Measurements from ENCODE around the gene FOXP1.
A peak's percentile ranks its signal among the peaks of the same experiment; 100 is the strongest.

FOXP1 gene

GRCh38 chr3:71591101-71591500 lies 7.6 kb upstream of the FOXP1 start:
- no peak overlapping the region for H3K4me3 ChIP-seq (ENCODE audit: low read length)
- DNase-seq (ENCODE audit: low read depth, low spot score), result no peak

- DNase-seq (ENCODE audit: low read depth, low spot score), result no peak
Measured at GRCh38 chr3:71589132-71589531, 5.6 kb upstream of the FOXP1 start.

GRCh38 chr3:71587958-71588357 lies 4.4 kb upstream of the FOXP1 start:
- no peak overlapping the region for H3K4me3 ChIP-seq (ENCODE audit: low read length)
- DNase-seq (ENCODE audit: low read depth, low spot score), result no peak

More at GRCh38 chr3:71589132-71589531, 5.6 kb upstream of the FOXP1 start:
- H3K4me3 ChIP-seq (ENCODE audit: low read length), result no peak overlapping the region

GRCh38 chr3:71586810-71587242 lies 3.3 kb upstream of the FOXP1 start:
- no peak overlapping the region for H3K4me3 ChIP-seq (ENCODE audit: low read length)
- DNase-seq (ENCODE audit: low read depth, low spot score), result no peak

- peak; percentile 42 for DNase-seq (ENCODE audit: low read depth, low spot score)
- no peak overlapping the region for H3K4me3 ChIP-seq (ENCODE audit: low read length)
Measured at GRCh38 chr3:71585887-71586809, 2.6 kb upstream of the FOXP1 start.

- H3K4me3 ChIP-seq (ENCODE audit: low read length), result no peak overlapping the region
- DNase-seq (ENCODE audit: low read depth, low spot score), result no peak
Measured at GRCh38 chr3:71585131-71585530, 1.6 kb upstream of the FOXP1 start.

- peak overlapping the region; percentile 73 for H3K4me3 ChIP-seq (ENCODE audit: low read length)
- peak; percentile 39 for DNase-seq (ENCODE audit: low read depth, low spot score)
Measured at GRCh38 chr3:71584394-71585011, 975 bp upstream of the FOXP1 start.

- peak overlapping the region; percentile 73 for H3K4me3 ChIP-seq (ENCODE audit: low read length)
- peak; percentile 28 for DNase-seq (ENCODE audit: low read depth, low spot score)
Measured at GRCh38 chr3:71582612-71583565, 639 bp downstream of the FOXP1 start.

GRCh38 chr3:71582036-71582611 lies 1.4 kb downstream of the FOXP1 start:
- DNase-seq (ENCODE audit: low read depth, low spot score), result no peak
- peak overlapping the region; percentile 73 for H3K4me3 ChIP-seq (ENCODE audit: low read length)

- peak overlapping the region; percentile 73 for H3K4me3 ChIP-seq (ENCODE audit: low read length)
- no peak for DNase-seq (ENCODE audit: low read depth, low spot score)
Measured at GRCh38 chr3:71581457-71582035, 2.0 kb downstream of the FOXP1 start.

- no peak for DNase-seq (ENCODE audit: low read depth, low spot score)
Measured at GRCh38 chr3:71580636-71581456, 2.7 kb downstream of the FOXP1 start.

GRCh38 chr3:71579935-71580406 lies 3.6 kb downstream of the FOXP1 start:
- H3K4me3 ChIP-seq (ENCODE audit: low read length), result no peak overlapping the region
- no peak for DNase-seq (ENCODE audit: low read depth, low spot score)

More at GRCh38 chr3:71580636-71581456, 2.7 kb downstream of the FOXP1 start:
- H3K4me3 ChIP-seq (ENCODE audit: low read length), result no peak overlapping the region

- DNase-seq (ENCODE audit: low read depth, low spot score), result no peak
- H3K4me3 ChIP-seq (ENCODE audit: low read length), result no peak overlapping the region
Measured at GRCh38 chr3:71579326-71579934, 4.1 kb downstream of the FOXP1 start.

- no peak overlapping the region for H3K4me3 ChIP-seq (ENCODE audit: low read length)
- DNase-seq (ENCODE audit: low read depth, low spot score), result no peak
Measured at GRCh38 chr3:71578054-71578751, 5.3 kb downstream of the FOXP1 start.

- no peak for DNase-seq (ENCODE audit: low read depth, low spot score)
- H3K4me3 ChIP-seq (ENCODE audit: low read length), result no peak overlapping the region
Measured at GRCh38 chr3:71577011-71577410, 6.5 kb downstream of the FOXP1 start.

- no peak overlapping the region for H3K4me3 ChIP-seq (ENCODE audit: low read length)
- DNase-seq (ENCODE audit: low read depth, low spot score), result no peak
Measured at GRCh38 chr3:71575433-71575832, 8.1 kb downstream of the FOXP1 start.

- DNase-seq (ENCODE audit: low read depth, low spot score), result no peak
- no peak overlapping the region for H3K4me3 ChIP-seq (ENCODE audit: low read length)
Measured at GRCh38 chr3:71573181-71573580, 10.3 kb downstream of the FOXP1 start.

All from Jurkat, Clone E6-1 (cell line).